Neuronal stem cell (in vitro differentiated cells): ENCODE measurements around the gene FMOD.
A peak's percentile ranks its signal among the peaks of the same experiment; 100 is the strongest.

Source experiments
- DNase-seq: peaks from one replicate; pipeline ENCODE4 v3.0.0-alpha.2; 2013; ENCODE audit warnings: low spot score
- H2AFZ ChIP-seq: one replicate; pipeline ENCODE4 v1.6.1; 2013; ENCODE audit warnings: mild to moderate bottlenecking, low read length, inconsistent platforms
- H2AK5ac ChIP-seq: 2 replicates; pipeline ENCODE4 v1.6.1; 2013; ENCODE audit warnings: low read depth, mild to moderate bottlenecking, inconsistent platforms, low read length, moderate library complexity, mixed read lengths
- H2BK120ac ChIP-seq: 2 replicates; pipeline ENCODE4 v1.6.1; 2013; ENCODE audit warnings: low read depth, mild to moderate bottlenecking, inconsistent platforms, low read length, moderate library complexity, mixed read lengths
- H2BK12ac ChIP-seq: one replicate; pipeline ENCODE4 v1.6.1; 2013; ENCODE audit warnings: low read length, inconsistent platforms
- H2BK15ac ChIP-seq: 2 replicates; pipeline ENCODE4 v1.6.1; 2013; ENCODE audit warnings: mild to moderate bottlenecking, low read length, inconsistent platforms, mixed read lengths
- H2BK5ac ChIP-seq: one replicate; pipeline ENCODE4 v1.6.1; 2013; ENCODE audit warnings: inconsistent platforms, mild to moderate bottlenecking, low read length, moderate library complexity
- H3K14ac ChIP-seq: one replicate; pipeline ENCODE4 v1.6.1; 2013; ENCODE audit warnings: low read length, inconsistent platforms
- H3K18ac ChIP-seq: 2 replicates; pipeline ENCODE4 v1.6.1; 2013; ENCODE audit warnings: low read length, inconsistent platforms
- H3K23ac ChIP-seq: 2 replicates; pipeline ENCODE4 v1.6.1; 2013; ENCODE audit warnings: low read depth, mild to moderate bottlenecking, mixed read lengths, low read length, inconsistent platforms; ENCODE audit not compliant: poor library complexity
- H3K27ac ChIP-seq: replicated peaks from 3 replicates; pipeline ENCODE4 v1.5.1; 2013; ENCODE audit warnings: low read length, inconsistent platforms
- H3K27me3 ChIP-seq, 3 experiments: 2 replicates each; pipeline ENCODE4 v1.6.1; 2013; ENCODE audit warnings: low read length in 3 of 3, mild to moderate bottlenecking in 2 of 3, inconsistent platforms in 1 of 3, low read depth in 1 of 3, mixed read lengths in 1 of 3, moderate library complexity in 1 of 3; ENCODE audit not compliant: control insufficient read depth in 3 of 3, insufficient read depth in 3 of 3
- H3K36me3 ChIP-seq, 2 donors: replicated peaks in 1 of 2; 2 replicates each; pipeline ENCODE4 v1.6.1; 2013; ENCODE audit warnings: low read length in 2 of 2; ENCODE audit not compliant: control insufficient read depth in 2 of 2, insufficient read depth in 2 of 2
- H3K4ac ChIP-seq: 2 replicates; pipeline ENCODE4 v1.6.1; 2013; ENCODE audit warnings: inconsistent platforms, mild to moderate bottlenecking, low read length, moderate library complexity
- H3K4me1 ChIP-seq, 2 donors: 1 replicate in 1 of 2; 2 replicates in 1 of 2; pipeline ENCODE4 v1.6.1; 2013; ENCODE audit warnings: low read length in 2 of 2, low read depth in 1 of 2; ENCODE audit not compliant: control insufficient read depth in 2 of 2, insufficient read depth in 1 of 2
- H3K4me2 ChIP-seq: one replicate; pipeline ENCODE4 v1.6.1; 2013; ENCODE audit warnings: mild to moderate bottlenecking, low read length, inconsistent platforms; ENCODE audit not compliant: insufficient read depth, poor library complexity, severe bottlenecking
- H3K4me3 ChIP-seq, 2 donors: 2 replicates each; pipeline ENCODE4 v1.5.1; 2013; ENCODE audit warnings: low read length in 2 of 2, mild to moderate bottlenecking in 2 of 2, inconsistent platforms in 1 of 2, moderate library complexity in 1 of 2
- H3K79me1 ChIP-seq: one replicate; pipeline ENCODE4 v1.6.1; 2013; ENCODE audit warnings: low read depth, mild to moderate bottlenecking, inconsistent platforms, low read length, moderate library complexity
- H3K9ac ChIP-seq: one replicate; pipeline ENCODE4 v1.6.1; 2013; ENCODE audit warnings: mild to moderate bottlenecking, low read depth, low read length, inconsistent platforms; ENCODE audit not compliant: poor library complexity
- H3K9me3 ChIP-seq, 2 donors: replicated peaks in 1 of 2; 2 replicates each; pipeline versions ENCODE3 to v1.6.1; 2013; ENCODE audit warnings: low read length in 2 of 2, mild to moderate bottlenecking in 2 of 2, inconsistent platforms in 1 of 2, low read depth in 1 of 2, mixed read lengths in 1 of 2, moderate library complexity in 1 of 2; ENCODE audit not compliant: control insufficient read depth in 2 of 2, insufficient read depth in 1 of 2
- H4K8ac ChIP-seq: one replicate; pipeline ENCODE4 v1.6.1; 2013; ENCODE audit warnings: low read depth, mild to moderate bottlenecking, inconsistent platforms, low read length, moderate library complexity
- H4K91ac ChIP-seq: one replicate; pipeline ENCODE4 v1.6.1; 2013; ENCODE audit warnings: low read length, low read depth, mild to moderate bottlenecking, inconsistent platforms; ENCODE audit not compliant: poor library complexity
- WGBS, 2 donors: extraction: QIAGEN DNeasy Blood & Tissue Kit; methylation state at CpG; one replicate each; pipeline ENCODE4 v1.1.7; 2013; ENCODE audit warnings: missing lambda C conversion rate in 2 of 2, mixed read lengths in 1 of 2; ENCODE audit not compliant: insufficient read length in 2 of 2, insufficient replicate concordance in 1 of 2; ENCODE audit errors: extremely low coverage in 2 of 2; 5-methylcytosine and 5-hydroxymethylcytosine counted together

Gene FMOD

GRCh38 chr1:203371288-203371687 is 20.4 kb upstream of the FMOD start:
- Histone ChIP-seq H4K8ac (no peak overlapping the region), H2BK5ac (peak overlapping the region; percentile 20), H2BK15ac (peak overlapping the region; percentile 12), H3K79me1 (no peaks in the 10 kb centered on the region), H2BK120ac (no peak overlapping the region), H2AK5ac (peak overlapping the region; percentile 11), H3K9me3 (no peaks in the 10 kb centered on the region), H3K4ac (no peak overlapping the region), H3K27ac (no peak overlapping the region), H3K14ac (no peak overlapping the region), H3K9ac (no peak overlapping the region), H3K27me3 (peaks cover 0 to 4% (median 2%) of the 10 kb centered on the region in 3 experiments), H3K4me1 (peaks cover 0 to 5% of the 10 kb centered on the region in 2 donors), H3K18ac (no peak overlapping the region), H2AFZ (no peak overlapping the region), H3K36me3 (no peaks in the 10 kb centered on the region), H3K23ac (no peak overlapping the region), H3K4me3 (no peak overlapping the region), H4K91ac (no peak overlapping the region), H2BK12ac (no peak overlapping the region), H3K4me2 (no peak overlapping the region)
- no CpG with 5 or more reads among the region's 3 CpGs for WGBS, 2 donors
- DNase-seq, result no peak

DNA sequence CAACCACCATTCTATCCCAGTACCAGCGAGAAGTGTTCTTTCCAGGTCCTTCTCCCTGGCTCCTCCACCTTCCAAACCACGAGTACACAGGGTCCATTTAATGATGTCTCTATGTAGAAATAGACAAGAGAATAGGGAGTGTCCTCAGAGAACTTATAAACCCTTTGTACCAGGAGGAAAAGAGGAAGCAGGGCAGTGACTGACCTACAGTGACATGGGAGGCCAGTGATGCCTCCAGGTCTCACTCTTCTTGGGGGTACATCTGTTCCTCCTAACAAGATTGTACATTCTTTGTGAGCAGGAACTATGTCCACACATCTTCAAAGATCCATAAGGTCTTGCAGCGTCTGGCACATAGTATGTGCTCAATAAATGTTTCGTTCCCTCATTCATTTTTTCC is 18.7 kb upstream of the FMOD start:
- H3K27ac ChIP-seq, result no peak overlapping the region

GRCh38 chr1:203368624-203369451 is 17.9 kb upstream of the FMOD start:
- no peak overlapping the region for H4K91ac ChIP-seq
- no peaks in the 10 kb centered on the region for H3K79me1 ChIP-seq
- no peak overlapping the region for H3K4me2 ChIP-seq
- no peak overlapping the region for H3K4ac ChIP-seq
- H3K9me3 ChIP-seq, result no peaks in the 10 kb centered on the region
- H3K4me3 ChIP-seq, result no peak overlapping the region
- no peak for DNase-seq
- no peak overlapping the region for H2BK15ac ChIP-seq
- H3K27me3 ChIP-seq, result peaks cover 0 to 9% (median 2%) of the 10 kb centered on the region in 3 experiments
- H3K4me1 ChIP-seq, result peaks cover 0 to 5% of the 10 kb centered on the region in 2 donors
- H2AFZ ChIP-seq, result no peak overlapping the region
- H2AK5ac ChIP-seq, result no peak overlapping the region
- H3K18ac ChIP-seq, result peak overlapping the region; percentile 18
- no peaks in the 10 kb centered on the region for H3K36me3 ChIP-seq
- no peak overlapping the region for H3K27ac ChIP-seq
- no peak overlapping the region for H2BK12ac ChIP-seq
- H4K8ac ChIP-seq, result no peak overlapping the region
- WGBS, 2 donors, result no CpG with 5 or more reads among the region's 6 CpGs
- H2BK120ac ChIP-seq, result no peak overlapping the region
- no peak overlapping the region for H2BK5ac ChIP-seq
- H3K23ac ChIP-seq, result no peak overlapping the region
- H3K14ac ChIP-seq, result no peak overlapping the region
- H3K9ac ChIP-seq, result no peak overlapping the region

More for the DNA sequence above, 18.7 kb upstream of the FMOD start:
- H2BK5ac ChIP-seq, result no peak overlapping the region
- no peaks in the 10 kb centered on the region for H3K79me1 ChIP-seq
- no peak overlapping the region for H3K18ac ChIP-seq
- peaks cover 0 to 5% of the 10 kb centered on the region in 2 donors for H3K4me1 ChIP-seq
- no peak overlapping the region for H3K4ac ChIP-seq
- H2BK12ac ChIP-seq, result no peak overlapping the region
- no peak overlapping the region for H4K91ac ChIP-seq
- H3K9ac ChIP-seq, result no peak overlapping the region
- H3K36me3 ChIP-seq, result no peaks in the 10 kb centered on the region
- no peak overlapping the region for H2AFZ ChIP-seq
- peaks cover 0 to 7% (median 2%) of the 10 kb centered on the region in 3 experiments for H3K27me3 ChIP-seq
- no peak overlapping the region for H4K8ac ChIP-seq
- no peak for DNase-seq
- H3K14ac ChIP-seq, result no peak overlapping the region
- H3K9me3 ChIP-seq, result no peaks in the 10 kb centered on the region
- H3K23ac ChIP-seq, result no peak overlapping the region
- H2AK5ac ChIP-seq, result no peak overlapping the region
- no CpG with 5 or more reads among the region's 4 CpGs for WGBS, 2 donors
- H2BK120ac ChIP-seq, result no peak overlapping the region
- no peak overlapping the region for H3K4me3 ChIP-seq
- no peak overlapping the region for H3K4me2 ChIP-seq
- no peak overlapping the region for H2BK15ac ChIP-seq

DNA sequence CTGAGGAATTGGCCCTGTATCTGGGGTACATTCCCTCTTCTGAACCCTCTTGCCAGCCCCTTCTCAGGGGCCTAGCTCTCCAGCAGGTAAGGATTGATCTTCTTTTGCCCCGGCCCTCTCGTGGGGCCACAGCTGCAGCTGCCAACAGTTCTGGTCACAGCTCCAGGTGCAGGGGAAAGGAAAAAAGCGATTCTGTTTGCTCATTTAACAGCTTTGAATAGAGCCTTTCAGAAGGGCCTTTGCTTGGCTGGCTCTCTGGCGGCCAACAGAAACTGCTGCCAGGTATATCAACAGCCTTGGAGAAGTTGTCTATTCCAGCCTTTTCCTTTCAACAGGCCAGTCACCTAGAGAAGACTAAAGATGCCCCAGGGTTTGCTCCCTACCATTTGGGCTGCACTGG is 16.1 kb upstream of the FMOD start:
- Histone ChIP-seq H3K14ac (no peak overlapping the region), H2BK12ac (no peak overlapping the region), H3K79me1 (no peaks in the 10 kb centered on the region), H4K91ac (no peak overlapping the region), H2AFZ (no peak overlapping the region), H3K18ac (no peak overlapping the region), H2BK5ac (no peak overlapping the region), H3K36me3 (no peaks in the 10 kb centered on the region), H2BK15ac (no peak overlapping the region), H3K4ac (no peak overlapping the region), H4K8ac (no peak overlapping the region), H3K4me1 (peaks cover 0 to 11% of the 10 kb centered on the region in 2 donors), H3K27ac (no peak overlapping the region), H3K23ac (no peak overlapping the region), H2AK5ac (no peak overlapping the region), H3K4me2 (no peak overlapping the region), H3K9ac (no peak overlapping the region), H3K4me3 (no peak overlapping the region), H2BK120ac (no peak overlapping the region), H3K27me3 (peaks cover 0 to 19% (median 2%) of the 10 kb centered on the region in 3 experiments), H3K9me3 (no peaks in the 10 kb centered on the region)
- no peak for DNase-seq
- WGBS, 2 donors, result no CpG with 5 or more reads among the region's 4 CpGs
